Neural progenitor cell (in vitro differentiated cells): ENCODE measurements around the gene PDZRN4. TPM values are rescaled to one million over a fixed set of nuclear protein-coding genes. Genes with fewer than 3 reads are reported as not detected.
"Not testable (repeated sequence)": the region's sequence is repeated elsewhere in the genome, so short reads cannot be mapped to it uniquely, and the experiment has no call there.

Experiments
- DNase-seq: peaks from one replicate; pipeline ENCODE4 v3.0.0-alpha.2; 2016; ENCODE audit warnings: low spot score
- H2AFZ ChIP-seq: fragments of 200-600 bp; sonication (generic); replicated peaks from 2 replicates; pipeline ENCODE4 v1.6.1; 2016; ENCODE audit warnings: antibody characterized with exemption
- H3F3A ChIP-seq: fragments of 200-600 bp; sonication (generic); 2 replicates; pipeline ENCODE4 v1.6.1; 2016; ENCODE audit warnings: antibody characterized with exemption, low read depth
- H3K27ac ChIP-seq: fragments of 200-600 bp; sonication (generic); 2 replicates; pipeline ENCODE4 v1.5.1; 2016; ENCODE audit warnings: mild to moderate bottlenecking
- H3K27me3 ChIP-seq: fragments of 200-600 bp; sonication (generic); 2 replicates; pipeline ENCODE4 v1.6.1; 2016; ENCODE audit warnings: mild to moderate bottlenecking, moderate library complexity
- H3K36me3 ChIP-seq: fragments of 200-600 bp; sonication (generic); 2 replicates; pipeline ENCODE4 v1.5.1; 2016
- H3K4me1 ChIP-seq: fragments of 200-600 bp; sonication (generic); 2 replicates; pipeline ENCODE4 v1.6.1; 2016; ENCODE audit warnings: mixed run types
- H3K4me2 ChIP-seq: fragments of 200-600 bp; sonication (generic); 2 replicates; pipeline ENCODE4 v1.6.1; 2016
- H3K4me3 ChIP-seq: fragments of 200-600 bp; sonication (generic); 2 replicates; pipeline ENCODE4 v1.5.1; 2016
- H3K79me2 ChIP-seq: fragments of 200-600 bp; sonication (generic); 2 replicates; pipeline ENCODE4 v1.6.1; 2016; ENCODE audit warnings: low read depth
- H3K9ac ChIP-seq: fragments of 200-600 bp; sonication (generic); 2 replicates; pipeline ENCODE4 v1.6.1; 2016
- H3K9me3 ChIP-seq: fragments of 200-600 bp; sonication (generic); 2 replicates; pipeline ENCODE4 v1.5.1; 2016; ENCODE audit warnings: low read depth
- H4K20me1 ChIP-seq: fragments of 200-600 bp; sonication (generic); 2 replicates; pipeline ENCODE4 v1.6.1; 2016; ENCODE audit warnings: low read depth
- H3K27ac Mint-ChIP-seq: 3 replicates; pipeline ENCODE4 v1.8.0; 2021; ENCODE audit warnings: mixed read lengths
- H3K27me3 Mint-ChIP-seq: 2 replicates; pipeline ENCODE4 v1.8.0; 2022; ENCODE audit warnings: low read depth, mild to moderate bottlenecking, inconsistent platforms, moderate library complexity, mixed read lengths; ENCODE audit not compliant: insufficient read depth
- H3K36me3 Mint-ChIP-seq: 3 replicates; pipeline ENCODE4 v1.8.0; 2021; ENCODE audit warnings: mixed read lengths
- H3K4me1 Mint-ChIP-seq: 3 replicates; pipeline ENCODE4 v1.8.0; 2021; ENCODE audit warnings: mixed read lengths
- H3K4me3 Mint-ChIP-seq: 3 replicates; pipeline ENCODE4 v1.8.0; 2021; ENCODE audit warnings: mild to moderate bottlenecking, moderate library complexity, mixed read lengths
- H3K9me3 Mint-ChIP-seq: 3 replicates; pipeline ENCODE4 v1.8.0; 2020; ENCODE audit warnings: mixed read lengths
- CTCF ChIP-seq: fragments of 200-600 bp; sonication (generic); IDR thresholded peaks from 2 replicates; pipeline ENCODE4 v1.5.1; 2017; ENCODE audit warnings: antibody characterized with exemption, mild to moderate bottlenecking
- EZH2 ChIP-seq: fragments of 200-600 bp; sonication (generic); IDR thresholded peaks from 2 replicates; pipeline ENCODE4 v1.6.1; 2017; ENCODE audit warnings: antibody characterized with exemption, mild to moderate bottlenecking, moderate library complexity
- EZH2phosphoT487 ChIP-seq: fragments of 200-600 bp; sonication (generic); IDR thresholded peaks from 2 replicates; pipeline ENCODE4 v1.6.1; 2017; ENCODE audit warnings: antibody characterized with exemption
- total RNA-seq: library from RNA; depleted of rRNA; stranded (reverse); fragments of >200 nt; gene quantifications from 2 replicates; pipeline ENCODE4 v1.2.3, GENCODE V29; 2015; ENCODE audit warnings: low replicate concordance

Gene PDZRN4
- total RNA-seq, 1 donor from 2014 or later = 0.06 TPM

- Histone ChIP-seq H3K9ac (no peak overlapping the region), H3K9me3 (no peaks in the 10 kb centered on the region), H3K4me1 (peaks cover 10% of the 10 kb centered on the region), H3K79me2 (no peaks in the 10 kb centered on the region), H3K4me2 (no peak overlapping the region), H3K36me3 (no peaks in the 10 kb centered on the region), H3F3A (no peaks in the 10 kb centered on the region), H3K27me3 (no peaks in the 10 kb centered on the region), H3K4me3 (no peak overlapping the region), H3K27ac (no peak overlapping the region), H2AFZ (peak overlapping the region; percentile 71), H4K20me1 (no peaks in the 10 kb centered on the region)
- TF ChIP-seq CTCF (peak; percentile 82), EZH2 (no peak)
- no peaks in the 10 kb centered on the region for H3K27me3 Mint-ChIP-seq
- no peaks in the 10 kb centered on the region for H3K36me3 Mint-ChIP-seq
- peaks cover 9% of the 10 kb centered on the region for H3K4me1 Mint-ChIP-seq
- peak; percentile 69 for DNase-seq
- no peaks in the 10 kb centered on the region for H3K9me3 Mint-ChIP-seq
- H3K27ac Mint-ChIP-seq = no peak overlapping the region
- no peak overlapping the region for H3K4me3 Mint-ChIP-seq
Observed at GRCh38 chr12:41277100-41277945, 89.2 kb downstream of the PDZRN4 start.

- DNase-seq = no peak
- Histone ChIP-seq H3F3A (no peaks in the 10 kb centered on the region), H3K4me1 (peaks cover 10% of the 10 kb centered on the region), H3K27me3 (no peaks in the 10 kb centered on the region), H3K27ac (no peak overlapping the region), H3K79me2 (no peaks in the 10 kb centered on the region), H3K36me3 (no peaks in the 10 kb centered on the region), H2AFZ (no peak overlapping the region), H4K20me1 (no peaks in the 10 kb centered on the region), H3K4me3 (no peak overlapping the region), H3K9me3 (no peaks in the 10 kb centered on the region), H3K4me2 (no peak overlapping the region), H3K9ac (no peak overlapping the region)
- H3K36me3 Mint-ChIP-seq = no peaks in the 10 kb centered on the region
- H3K4me1 Mint-ChIP-seq = peaks cover 9% of the 10 kb centered on the region
- no peak overlapping the region for H3K27ac Mint-ChIP-seq
- no peaks in the 10 kb centered on the region for H3K27me3 Mint-ChIP-seq
- TF ChIP-seq EZH2 = no peak
- TF ChIP-seq CTCF = no peak
- no peak for TF ChIP-seq EZH2phosphoT487
- no peaks in the 10 kb centered on the region for H3K9me3 Mint-ChIP-seq
- H3K4me3 Mint-ChIP-seq = no peak overlapping the region
Observed at GRCh38 chr12:41277946-41278267, 89.8 kb downstream of the PDZRN4 start.

GRCh38 chr12:41280341-41281095 is 92.4 kb downstream of the PDZRN4 start:
- not testable (repeated sequence) for H3K4me3 ChIP-seq, H3K4me2 ChIP-seq, H3K9me3 Mint-ChIP-seq, H3K4me1 ChIP-seq, H3K27ac ChIP-seq, H3K9me3 ChIP-seq, H3K9ac ChIP-seq, H3K36me3 ChIP-seq, H4K20me1 ChIP-seq, H3F3A ChIP-seq, H3K4me1 Mint-ChIP-seq, H3K27me3 ChIP-seq, H3K36me3 Mint-ChIP-seq, H3K27me3 Mint-ChIP-seq, H3K27ac Mint-ChIP-seq, H3K79me2 ChIP-seq, DNase-seq, H3K4me3 Mint-ChIP-seq
- H2AFZ ChIP-seq = peak overlapping the region; percentile 26

GRCh38 chr12:41285470-41285869 is 97.3 kb downstream of the PDZRN4 start:
- H3K4me3 Mint-ChIP-seq, H3K79me2 ChIP-seq, H3K27ac Mint-ChIP-seq, H3K4me3 ChIP-seq, H3K36me3 ChIP-seq, H4K20me1 ChIP-seq, H2AFZ ChIP-seq, H3K27me3 Mint-ChIP-seq, H3F3A ChIP-seq, H3K9me3 Mint-ChIP-seq, H3K9me3 ChIP-seq, H3K4me1 ChIP-seq, DNase-seq, H3K9ac ChIP-seq, H3K27ac ChIP-seq, H3K36me3 Mint-ChIP-seq, H3K27me3 ChIP-seq, H3K4me2 ChIP-seq: not testable (repeated sequence)
- H3K4me1 Mint-ChIP-seq = peaks cover 29% of the 10 kb centered on the region
